GM04504 (cell line): ENCODE data around the gene FYN.

Experiments used
- DNase-seq: peaks from one replicate; pipeline ENCODE4 v3.0.0-alpha.2; 2012; ENCODE audit warnings: low read depth

Gene FYN

DNA sequence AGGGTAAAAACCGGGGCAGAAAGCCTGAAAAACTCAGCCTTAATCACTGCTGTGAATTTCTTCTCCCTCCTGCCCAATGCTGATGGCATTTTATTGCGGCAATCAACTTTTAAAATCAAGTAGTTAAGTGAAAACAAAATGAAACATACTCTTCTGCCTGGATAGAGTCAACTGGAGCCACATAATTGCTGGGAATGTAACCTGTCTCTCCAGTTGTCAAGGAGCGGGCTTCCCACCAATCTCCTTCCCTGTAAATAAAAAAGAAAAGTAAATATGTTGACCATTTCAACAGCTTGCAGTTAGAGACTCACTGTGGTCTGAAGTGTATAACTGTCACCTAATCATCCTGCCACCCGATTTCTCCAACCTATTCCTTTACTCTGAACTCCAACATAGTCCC lies 165.5 kb downstream of the FYN start:
- no peak for DNase-seq

DNA sequence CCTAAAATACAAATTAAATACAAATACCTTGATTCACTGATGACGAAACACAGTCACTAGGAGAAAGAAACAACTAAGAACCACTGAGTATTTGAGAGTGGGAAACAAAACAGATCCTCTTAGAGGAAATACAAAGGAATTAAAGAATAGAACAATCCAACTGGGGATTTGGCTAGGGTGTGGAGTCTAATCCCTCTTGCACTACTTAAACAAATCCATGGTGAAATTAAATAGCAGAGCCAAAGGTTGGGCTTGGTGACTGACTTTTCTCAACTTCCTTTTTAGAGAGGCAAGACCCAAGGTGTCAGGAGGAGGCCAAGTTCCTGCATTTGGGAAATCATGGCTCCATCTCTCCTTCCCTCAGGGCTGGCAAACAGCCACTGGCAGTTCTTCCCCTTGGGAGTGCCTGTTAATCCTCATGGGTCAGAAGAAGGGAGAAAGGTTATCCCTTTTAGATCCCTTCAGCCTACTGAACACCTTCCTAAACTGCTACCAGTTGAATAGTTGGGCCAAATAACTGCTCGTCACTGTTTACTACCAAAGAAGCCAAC lies 166.3 kb downstream of the FYN start:
- no peak for DNase-seq

DNA sequence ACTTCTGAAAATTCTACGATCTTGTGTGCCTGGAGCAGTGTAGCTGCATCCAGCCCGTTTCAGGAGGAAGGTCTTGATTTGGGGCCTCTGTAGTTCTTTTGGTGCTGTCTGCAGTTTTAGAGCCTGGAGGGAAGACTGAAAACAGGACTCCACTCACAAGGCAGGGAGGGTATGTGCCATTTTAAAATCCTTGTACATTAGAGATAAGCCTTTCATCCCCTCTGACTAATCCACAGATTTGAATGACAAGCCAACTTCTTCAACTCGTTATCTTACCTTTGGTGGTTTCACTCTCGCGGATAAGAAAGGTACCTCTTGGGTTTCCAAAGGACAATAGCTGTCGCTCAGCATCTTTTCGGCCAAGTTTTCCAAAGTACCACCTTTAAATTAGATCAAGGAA lies 169.5 kb downstream of the FYN start:
- no peak for DNase-seq

DNA sequence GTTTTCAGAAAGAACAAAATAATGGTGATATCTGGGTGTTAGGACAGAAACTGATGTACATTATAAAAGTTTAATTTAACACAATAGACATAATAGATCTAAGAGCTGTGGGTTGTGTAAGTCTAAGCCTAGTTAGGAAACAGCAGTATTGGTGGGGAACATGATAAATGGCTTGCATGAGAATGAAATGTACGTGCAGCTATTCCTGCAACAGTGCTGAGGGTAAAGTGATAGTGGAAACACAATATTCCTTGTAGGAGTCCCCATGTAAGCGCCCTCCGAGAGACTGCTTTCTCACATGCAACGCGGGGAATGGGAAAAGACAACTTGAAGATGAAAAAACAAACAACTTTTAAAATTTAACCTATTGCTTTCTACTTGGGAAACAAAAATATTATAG lies 171.0 kb downstream of the FYN start:
- no peak for DNase-seq

DNA sequence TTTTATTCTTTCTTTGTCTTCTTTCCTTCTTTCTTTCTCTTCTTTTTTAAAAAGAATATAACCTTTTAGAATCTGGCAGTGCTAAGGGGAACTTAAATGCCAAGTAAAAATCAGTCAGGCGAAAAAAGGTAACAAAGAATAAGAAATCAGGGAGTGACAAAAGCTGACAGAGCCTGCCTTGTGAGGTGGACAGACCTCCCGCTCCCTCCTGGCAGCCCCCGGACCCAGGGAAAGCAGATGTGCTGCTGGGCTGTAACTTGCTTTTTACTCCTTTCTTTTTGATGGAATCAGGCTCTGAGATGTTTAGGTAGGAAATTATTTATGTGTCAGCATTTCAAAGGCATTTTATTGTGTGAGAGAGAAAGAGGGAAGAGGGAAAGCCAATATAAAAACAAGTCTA lies 172.1 kb downstream of the FYN start:
- DNase-seq = no peak

DNA sequence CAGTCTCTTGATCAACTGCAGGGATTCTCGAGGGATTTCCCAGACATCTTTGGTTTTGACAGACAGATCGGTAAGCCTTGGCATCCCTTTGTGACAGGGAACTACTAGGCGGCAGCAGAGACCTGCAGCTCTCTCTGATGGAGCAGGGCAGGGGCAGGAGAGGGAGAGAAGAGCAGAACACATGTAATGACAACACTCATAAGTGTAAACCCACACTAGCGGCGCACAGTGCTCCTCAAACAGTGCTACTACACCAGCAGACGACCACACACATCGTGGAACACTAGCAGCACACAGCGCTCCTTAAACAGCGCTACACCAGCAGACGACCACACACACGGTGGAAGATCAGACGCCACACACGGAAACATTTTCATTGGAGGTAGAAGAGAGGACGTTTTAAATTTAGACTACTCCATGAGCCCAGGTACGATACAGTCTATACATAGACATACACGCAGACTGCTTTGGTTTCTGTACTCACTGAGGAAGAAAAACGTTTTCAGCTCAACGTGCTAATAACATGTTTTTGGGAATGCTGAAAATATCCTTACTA lies 173.0 kb downstream of the FYN start:
- DNase-seq = no peak

DNA sequence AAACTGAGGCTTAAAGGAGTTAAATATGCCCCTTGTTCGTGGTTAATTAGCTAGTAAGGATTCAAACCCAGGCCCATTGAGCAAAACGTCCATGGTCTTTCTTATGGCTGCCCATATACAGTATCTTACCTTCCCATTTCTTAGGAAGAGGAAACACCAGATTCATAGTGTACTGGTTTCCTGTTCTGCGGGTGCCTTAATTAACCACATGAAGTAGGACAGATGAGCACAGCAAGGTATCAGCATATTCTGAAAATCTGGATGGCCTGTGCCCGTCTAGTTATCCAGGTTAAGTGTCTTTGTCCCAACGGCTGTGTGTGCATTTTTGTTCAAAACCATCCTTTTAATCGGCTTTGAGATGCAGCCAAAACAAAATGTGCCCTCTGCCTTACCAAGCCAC lies 174.1 kb downstream of the FYN start:
- no peak for DNase-seq

DNA sequence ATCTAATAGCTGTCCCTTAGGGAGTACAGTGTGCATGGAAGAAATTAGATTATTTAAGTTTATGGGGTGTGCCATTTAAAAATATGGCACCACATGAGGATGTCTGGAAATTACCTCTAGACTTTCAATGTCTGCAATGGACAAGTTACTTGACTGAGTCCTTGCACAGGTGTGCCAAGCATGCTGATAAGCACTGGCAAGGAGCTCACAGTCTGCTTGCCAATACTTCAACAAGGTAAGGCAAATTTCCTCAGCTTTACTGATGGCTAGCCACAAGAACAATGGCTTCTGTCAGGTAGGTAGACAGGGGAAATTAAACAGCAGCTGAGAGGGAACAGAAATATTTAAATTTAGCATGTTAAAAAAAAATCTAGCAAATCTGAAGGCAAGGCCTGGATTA lies 176.4 kb downstream of the FYN start:
- DNase-seq = no peak

DNA sequence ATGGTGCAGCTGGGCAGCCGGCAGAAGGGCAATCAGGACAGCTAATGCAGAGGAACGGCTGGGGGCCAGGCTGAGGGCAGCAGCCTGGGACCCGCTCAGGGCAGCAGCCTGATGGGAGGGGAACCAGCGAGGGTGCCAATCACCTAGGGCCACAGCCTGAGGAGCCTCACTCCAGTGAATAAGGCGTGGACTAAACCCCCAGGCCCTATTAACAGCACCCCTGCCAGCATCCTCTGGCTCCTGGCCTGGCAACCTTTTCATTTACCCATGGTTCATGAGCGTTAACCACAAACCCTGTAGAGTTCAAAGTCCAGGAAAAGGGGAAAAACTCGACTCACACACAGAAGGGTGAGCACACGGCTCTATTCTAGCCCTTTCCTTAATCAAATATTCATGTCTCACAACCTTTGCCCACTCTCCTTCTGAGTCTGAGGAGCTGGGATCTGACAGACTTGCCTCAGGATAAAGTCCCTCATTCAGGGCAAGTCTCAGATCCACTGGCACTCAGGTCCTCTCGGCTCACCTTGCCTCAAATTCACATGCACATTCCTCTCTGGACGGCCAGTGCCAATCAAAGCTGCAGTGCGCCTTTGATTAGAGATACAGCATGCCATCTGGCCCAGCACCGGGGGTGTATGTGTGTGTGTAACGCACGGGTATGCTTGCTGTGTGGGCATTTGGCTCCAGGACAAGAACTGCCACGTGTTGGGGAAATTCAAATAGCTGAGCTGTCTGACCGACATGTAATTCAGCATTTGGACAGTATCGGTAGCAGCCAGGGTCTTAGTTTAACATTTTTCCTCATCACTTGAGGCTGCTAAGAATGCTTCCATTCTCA lies 180.7 kb downstream of the FYN start:
- DNase-seq = no peak

DNA sequence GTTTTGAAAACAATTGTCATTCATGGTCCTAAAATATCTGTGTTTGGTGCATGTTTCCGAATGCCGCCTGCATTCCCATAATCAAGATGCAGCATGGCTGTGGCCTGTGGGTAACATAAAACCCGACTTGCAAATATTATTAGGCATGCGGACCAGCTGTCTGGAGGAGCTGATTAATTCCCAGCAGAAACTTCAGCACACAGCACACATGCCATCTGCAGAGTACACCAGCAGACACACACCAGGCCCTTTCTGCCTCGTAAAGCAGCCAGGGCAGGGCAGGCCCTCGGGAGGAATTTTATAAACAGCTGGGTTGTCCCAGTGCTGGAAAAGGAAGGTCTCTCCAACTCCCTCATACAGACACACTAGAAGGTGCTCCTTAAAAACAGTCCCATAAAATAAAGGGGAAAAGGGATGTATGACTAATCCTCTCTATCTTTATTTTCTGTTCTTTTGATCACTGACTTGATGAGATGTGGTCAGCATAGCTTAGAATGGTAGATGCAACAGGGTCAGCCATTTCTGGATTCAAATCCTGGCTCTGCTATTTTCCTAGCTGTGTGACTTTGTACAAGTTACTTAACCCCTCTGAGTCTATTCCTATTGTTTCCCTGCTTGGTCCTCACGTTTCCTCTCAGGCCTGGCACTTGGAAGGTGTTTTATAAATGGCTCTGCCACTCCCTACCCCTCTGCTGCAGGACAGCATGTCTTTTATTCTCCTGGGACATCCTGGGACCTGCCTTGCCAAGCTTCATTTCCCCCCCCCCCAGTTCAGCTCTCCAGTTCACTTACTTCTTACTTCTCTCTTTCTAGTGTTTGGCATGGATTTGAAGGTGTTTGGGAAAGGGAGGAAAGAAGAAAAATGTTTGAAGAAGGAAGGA lies 181.7 kb downstream of the FYN start:
- peak; percentile 19 for DNase-seq

DNA sequence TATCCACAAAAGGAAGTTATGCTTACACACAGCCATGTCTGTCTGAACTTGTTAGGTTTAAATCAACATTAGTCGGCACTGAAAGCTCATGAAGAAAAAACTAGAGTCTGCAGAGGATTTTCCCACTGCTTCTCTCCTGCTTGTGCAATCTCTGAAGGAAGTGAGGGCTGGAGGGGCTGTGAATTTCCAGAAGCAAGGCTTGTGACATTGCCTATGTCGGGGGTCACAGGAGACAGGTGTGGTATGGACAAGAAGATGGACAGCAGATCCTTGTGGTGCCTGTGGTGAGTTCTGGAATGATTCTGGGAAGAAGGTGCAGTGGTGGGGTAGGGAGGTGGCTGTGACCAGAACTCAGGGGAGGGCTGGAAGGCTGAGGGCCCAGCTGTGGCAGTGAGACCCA lies 183.3 kb downstream of the FYN start:
- DNase-seq = no peak

DNA sequence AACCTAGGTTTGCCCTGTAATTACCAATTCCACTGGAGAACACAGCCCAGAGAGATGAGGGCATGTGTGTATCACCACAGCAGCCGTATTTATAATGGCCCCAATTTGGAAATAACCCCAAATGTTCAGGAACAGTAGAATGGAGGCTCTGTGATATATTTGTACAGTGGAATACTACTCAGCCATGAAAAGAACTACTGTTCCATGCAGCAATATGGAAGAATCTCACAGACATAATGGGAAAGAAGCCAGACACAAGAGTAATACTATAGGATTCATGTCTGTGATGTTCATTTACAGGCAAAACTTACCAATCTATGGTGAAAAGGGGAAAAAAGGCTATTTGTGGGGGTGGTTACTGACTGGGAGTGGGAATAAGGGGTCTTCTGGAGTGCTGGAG lies 183.8 kb downstream of the FYN start:
- DNase-seq = no peak

DNA sequence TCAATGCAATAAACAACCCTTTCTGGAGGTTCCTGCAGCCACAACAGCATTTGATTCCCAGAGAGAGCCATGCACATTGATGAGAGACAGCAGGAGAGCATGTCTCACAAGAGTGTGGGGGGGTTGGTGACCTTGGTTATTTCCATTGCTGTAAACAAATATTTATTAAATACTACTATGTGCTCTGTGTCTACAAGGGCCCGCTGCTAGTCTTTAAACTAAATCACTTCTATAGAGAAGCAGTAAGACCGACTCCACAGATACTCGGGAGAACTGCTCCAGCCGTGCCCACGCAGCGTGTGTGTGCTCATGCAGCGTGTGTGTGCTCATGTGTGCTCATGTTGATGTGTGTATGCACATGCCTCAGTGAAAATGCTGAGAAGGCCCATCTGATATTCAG lies 184.9 kb downstream of the FYN start:
- no peak for DNase-seq

DNA sequence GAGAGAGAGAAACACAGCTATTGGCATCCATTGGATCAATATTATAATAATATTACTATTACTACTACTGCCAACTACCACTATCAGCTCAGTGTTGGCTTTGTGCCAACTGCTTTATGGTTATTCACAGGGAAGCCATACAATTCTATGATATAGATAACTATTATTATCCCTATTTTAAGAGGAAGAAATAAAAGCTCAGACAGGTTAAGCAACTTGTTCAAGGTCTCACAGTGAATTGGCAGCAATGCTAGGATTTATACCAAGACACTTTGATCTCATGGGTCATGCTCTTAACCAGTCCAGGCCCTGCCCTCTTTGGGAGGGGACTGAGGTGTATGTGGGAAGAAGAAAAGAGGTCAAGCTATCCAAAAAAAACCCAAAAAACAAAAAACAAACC lies 185.6 kb downstream of the FYN start:
- DNase-seq = no peak

DNA sequence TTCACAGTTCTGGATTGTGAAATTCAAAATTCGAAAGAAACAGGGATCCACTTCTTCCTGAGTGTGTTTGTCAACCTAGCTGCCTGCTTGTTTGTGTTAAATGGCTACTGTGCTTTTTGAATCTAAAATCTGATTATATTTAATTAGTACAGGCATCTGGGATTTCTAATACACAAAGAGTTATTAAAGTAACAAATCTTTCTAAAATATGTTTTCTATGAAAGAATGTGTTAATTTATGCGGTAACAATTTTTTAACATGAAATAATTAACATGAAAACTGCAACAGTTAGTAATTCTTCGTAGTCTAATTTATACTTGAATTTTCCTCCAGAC lies 186.4 kb downstream of the FYN start:
- DNase-seq = no peak

DNA sequence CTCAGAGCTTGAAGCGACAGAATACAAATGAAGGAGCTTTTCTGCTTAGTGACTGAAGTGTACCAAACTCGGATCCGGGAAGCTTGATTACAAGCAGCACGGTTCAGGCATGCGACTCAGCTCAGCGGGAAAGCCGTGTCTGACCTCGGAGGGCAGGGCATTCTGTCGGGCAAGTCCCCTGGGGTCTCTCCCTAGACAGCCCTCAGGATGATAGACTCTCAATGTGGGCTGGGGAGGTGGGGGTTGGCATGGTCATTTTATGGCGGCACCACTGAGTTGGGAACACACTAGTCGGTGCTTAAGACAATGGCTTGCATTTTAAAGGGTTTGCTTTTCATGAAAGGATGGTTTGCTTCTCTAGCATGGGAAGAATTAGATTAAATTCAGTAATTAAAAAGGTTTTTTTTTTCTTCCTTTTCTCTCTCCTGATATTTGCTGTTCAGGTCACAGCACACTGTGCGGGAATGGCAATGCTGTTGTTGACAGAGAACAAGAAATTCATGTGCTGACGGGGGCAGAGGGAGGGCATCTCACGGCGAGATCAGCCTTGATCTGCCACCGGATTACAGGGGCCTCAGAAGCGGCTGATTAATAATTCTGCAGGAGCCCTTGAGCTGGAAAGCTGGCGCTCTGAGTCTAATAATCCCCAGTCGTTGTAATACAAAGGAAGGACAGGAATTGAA lies 186.9 kb downstream of the FYN start:
- DNase-seq = no peak

DNA sequence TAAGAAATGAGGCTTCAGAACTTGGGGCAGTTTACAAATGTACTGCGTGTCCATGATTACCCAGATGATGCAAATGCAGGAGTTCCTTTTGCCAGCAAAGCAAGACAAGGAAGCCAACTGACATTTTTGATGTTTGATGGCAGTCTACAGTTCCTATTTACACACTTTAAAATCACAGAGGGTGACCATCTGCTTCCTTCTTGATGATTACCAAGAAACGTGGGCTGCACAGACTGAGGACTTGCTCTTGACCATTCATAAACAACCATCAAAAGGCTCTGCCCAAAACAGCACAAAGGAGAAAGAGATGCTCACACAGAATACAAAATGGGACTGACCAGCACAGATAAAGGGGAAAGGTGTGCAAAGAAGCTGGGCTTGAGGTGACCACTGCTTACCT lies 187.7 kb downstream of the FYN start:
- DNase-seq = no peak

DNA sequence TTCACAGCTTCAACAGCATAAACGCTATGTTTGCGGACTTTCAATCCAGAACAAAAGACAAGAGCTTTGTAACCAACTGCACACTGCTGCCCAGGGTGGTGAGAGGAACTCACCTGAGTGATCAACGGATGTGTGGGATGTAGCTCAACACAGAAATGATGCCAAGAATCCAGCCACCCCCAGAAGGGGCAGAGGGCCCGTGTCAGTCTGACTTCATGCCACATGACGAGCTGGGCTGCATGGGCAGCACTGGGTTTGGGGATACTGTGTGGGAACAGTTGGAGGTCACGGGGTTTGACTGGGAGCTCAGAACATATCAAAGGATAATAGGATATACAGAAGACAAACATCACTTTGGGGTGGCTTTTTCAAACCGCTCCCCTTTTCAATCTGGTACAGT lies 188.2 kb downstream of the FYN start:
- DNase-seq = no peak

DNA sequence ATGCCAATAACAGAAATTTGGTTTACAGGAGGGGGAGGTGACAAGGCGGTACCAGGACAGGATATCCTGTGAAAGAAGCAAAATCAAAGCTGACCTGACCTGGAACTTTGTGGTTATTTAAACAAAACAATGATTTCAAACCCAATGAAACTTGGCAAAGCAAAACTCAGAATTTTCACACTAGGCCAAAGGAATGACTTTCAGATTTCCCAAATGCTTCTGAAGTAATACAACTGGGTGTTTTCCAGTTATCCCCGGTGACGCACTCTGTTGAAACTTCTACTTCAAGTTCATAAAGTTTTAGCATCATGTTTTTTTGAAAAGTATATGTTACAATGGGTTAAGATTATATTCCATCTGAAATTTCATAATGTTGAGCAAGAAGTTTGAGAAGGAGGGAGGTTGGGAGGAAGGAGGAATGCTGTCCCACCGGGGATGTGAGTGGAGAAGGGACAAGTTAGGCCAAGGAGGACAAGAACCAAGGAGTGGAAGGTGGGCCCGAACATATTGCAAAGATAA lies 189.4 kb downstream of the FYN start:
- peak; percentile 82 for DNase-seq

DNA sequence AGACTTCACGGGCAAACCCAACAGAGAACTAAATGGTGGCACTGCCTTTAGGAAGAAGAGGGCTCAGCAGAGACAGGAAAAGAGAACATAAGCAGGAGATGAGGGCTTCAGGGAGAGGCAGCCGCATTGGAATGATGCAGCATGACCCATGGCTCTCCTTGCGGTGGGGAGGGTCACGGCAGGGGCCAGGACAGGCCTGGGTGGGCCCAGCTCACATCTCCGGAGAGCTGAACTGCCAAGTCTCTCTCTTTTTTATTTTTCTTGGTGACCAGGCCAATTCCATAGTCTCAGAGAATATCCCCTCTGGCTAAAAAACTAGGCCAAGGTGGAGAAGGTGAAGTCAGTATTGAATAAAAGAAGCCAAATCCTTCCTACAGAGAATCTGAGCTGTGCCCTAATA lies 190.1 kb downstream of the FYN start:
- DNase-seq = no peak

DNA sequence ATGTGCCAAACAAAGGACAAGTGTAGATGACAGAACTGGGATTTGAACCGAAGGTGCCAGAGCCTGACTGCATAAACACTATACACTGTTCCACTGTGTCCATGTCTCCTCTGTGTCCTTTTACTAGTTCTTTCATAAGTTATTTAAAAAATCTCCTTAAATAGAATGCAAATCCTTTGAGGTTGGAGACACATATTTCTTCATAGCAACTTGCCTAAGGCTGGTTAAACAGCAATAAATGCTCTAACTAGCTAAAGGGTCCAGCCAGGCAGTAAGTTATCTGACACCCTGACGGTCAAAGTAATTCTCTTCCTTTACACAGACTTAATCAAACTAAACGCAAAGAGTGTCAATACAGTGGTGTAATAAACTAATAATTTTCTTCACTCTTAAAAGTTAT lies 191.4 kb downstream of the FYN start:
- no peak for DNase-seq
